Measurements from ENCODE around the gene CLMP. TPM values are rescaled to one million over a fixed set of nuclear protein-coding genes. Genes with fewer than 3 reads are reported as not detected.
A peak's percentile ranks its signal among the peaks of the same experiment; 100 is the strongest.

CLMP gene
- total and polyA plus RNA-seq, 2 donors (not counting 3 experiments of a cell fraction or from before 2014, with no cell fraction given) = 0.03 to 0.18 TPM

DNA sequence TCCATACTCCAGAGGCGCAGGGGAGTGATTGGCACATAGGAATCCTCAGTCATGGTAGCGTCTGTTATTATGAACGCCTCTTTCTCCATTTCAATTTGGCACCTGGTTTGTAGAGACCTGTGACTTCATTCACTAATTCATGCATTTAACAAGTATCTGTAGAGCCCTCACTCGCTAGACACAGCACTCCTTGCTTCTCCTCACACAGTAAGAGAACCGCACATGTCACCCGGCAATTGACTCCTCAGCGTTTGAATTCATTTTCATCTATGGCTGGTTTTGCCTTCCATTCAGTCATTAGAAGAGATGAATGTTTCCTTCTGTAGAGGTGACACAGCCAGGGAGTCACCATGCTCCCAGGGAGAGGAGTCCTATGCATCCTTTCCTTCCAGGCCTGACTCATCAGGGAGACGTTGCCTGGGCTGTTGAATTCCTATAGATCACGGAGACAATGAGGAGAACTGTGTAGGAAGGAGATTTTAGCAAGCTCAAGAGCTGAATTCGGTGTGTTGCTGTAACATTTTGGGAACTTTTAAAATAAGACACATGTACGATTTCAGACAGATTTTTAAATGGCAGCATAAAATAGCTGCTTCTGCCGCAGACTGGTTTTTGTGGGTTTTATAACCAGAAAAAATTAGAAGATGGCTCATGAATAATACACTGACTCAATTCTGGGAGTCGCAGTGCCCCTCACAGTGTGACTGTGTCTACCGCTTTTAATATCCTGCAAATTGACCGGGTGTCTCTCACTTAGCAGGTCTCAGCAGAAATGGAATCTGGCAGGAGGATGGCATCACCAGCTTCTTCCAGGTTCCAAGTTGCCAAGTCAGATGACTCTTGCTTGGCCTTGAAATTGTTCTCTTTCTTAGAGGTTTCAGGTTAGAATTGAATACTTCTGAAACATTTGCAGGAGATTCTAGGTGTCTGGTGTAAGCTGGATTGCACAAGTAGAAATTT is 44.4 kb upstream of the CLMP start:
- no peak for FAIRE-seq

More for the DNA sequence above, 44.4 kb upstream of the CLMP start:
- ChIA-PET CTCF (interaction anchor here (1.5 to 2.4 kb wide), 3 partner anchors 22 to 136 kb away, joined by 6 to 13 read pairs (median 8); no protein-coding TSS in a partner anchor), POLR2A (no interaction called here)
- Histone ChIP-seq H3K9ac (replicated peaks; ENCODE audit: extremely low read depth, insufficient read depth, low read length) (no peak overlapping the region), H3K36me3 (ENCODE audit: control insufficient read depth in 2 of 2, extremely low read depth in 1 of 2, insufficient read depth in 2 of 2, low read length in 2 of 2) (no peaks in the 10 kb centered on the region), H3K9me3 (replicated peaks; ENCODE audit: control insufficient read depth, insufficient read depth, low read length) (no peaks in the 10 kb centered on the region), H3K27me3 (ENCODE audit: control insufficient read depth in 2 of 2, insufficient read depth in 2 of 2, low read length in 2 of 2) (peaks cover 0 to 4% of the 10 kb centered on the region in 2 experiments), H3K9me1 (replicated peaks; ENCODE audit: control insufficient read depth, extremely low read depth, insufficient read depth, low read length) (no peaks in the 10 kb centered on the region), H3K27ac (ENCODE audit: insufficient read depth, low read depth, low read length) (no peak overlapping the region), H3K4me3 (replicated peaks in 1 of 3; ENCODE audit: insufficient read depth in 1 of 3, low read depth in 1 of 3, low read length in 3 of 3) (no peak overlapping the region), H3K4me2 (ENCODE audit: insufficient read depth, low read length) (no peak overlapping the region), H3K4me1 (ENCODE audit: control insufficient read depth, extremely low read depth, insufficient read depth, low read length) (no peaks in the 10 kb centered on the region), H2AFZ (ENCODE audit: low read depth, low read length) (no peak overlapping the region), H3K79me2 (ENCODE audit: control insufficient read depth, insufficient read depth, low read length) (no peaks in the 10 kb centered on the region), H4K20me1 (replicated peaks; ENCODE audit: control insufficient read depth, extremely low read depth, insufficient read depth, low read length) (no peaks in the 10 kb centered on the region)
- intact Hi-C loops (cut with micrococcal nuclease) = no loop called here
- no peak for DNase-seq (ENCODE audit: low read depth, low spot score)
- dilution Hi-C loops (cut with MboI; ENCODE audit: extremely low pct_ligation_motif_present, low sequenced_read_pairs) = no loop called here
- TF ChIP-seq FOS (IDR thresholded peaks at IDR 0.05; ENCODE audit: borderline replicate concordance, insufficient read depth, low read length) (peak; percentile 24), POLR2A (IDR thresholded peaks at IDR 0.05; ENCODE audit: low read depth, low read length) (no peak), MYC (IDR thresholded peaks at IDR 0.05; ENCODE audit: low read depth, low read length) (no peak), EZH2 (IDR thresholded peaks at IDR 0.05; ENCODE audit: borderline replicate concordance, low read depth, low read length, severe bottlenecking) (no peak), GATA2 (IDR thresholded peaks at IDR 0.05; ENCODE audit: insufficient read depth, insufficient read length, low read depth, low read length) (no peak)
- TF ChIP-seq, protein P1, sequence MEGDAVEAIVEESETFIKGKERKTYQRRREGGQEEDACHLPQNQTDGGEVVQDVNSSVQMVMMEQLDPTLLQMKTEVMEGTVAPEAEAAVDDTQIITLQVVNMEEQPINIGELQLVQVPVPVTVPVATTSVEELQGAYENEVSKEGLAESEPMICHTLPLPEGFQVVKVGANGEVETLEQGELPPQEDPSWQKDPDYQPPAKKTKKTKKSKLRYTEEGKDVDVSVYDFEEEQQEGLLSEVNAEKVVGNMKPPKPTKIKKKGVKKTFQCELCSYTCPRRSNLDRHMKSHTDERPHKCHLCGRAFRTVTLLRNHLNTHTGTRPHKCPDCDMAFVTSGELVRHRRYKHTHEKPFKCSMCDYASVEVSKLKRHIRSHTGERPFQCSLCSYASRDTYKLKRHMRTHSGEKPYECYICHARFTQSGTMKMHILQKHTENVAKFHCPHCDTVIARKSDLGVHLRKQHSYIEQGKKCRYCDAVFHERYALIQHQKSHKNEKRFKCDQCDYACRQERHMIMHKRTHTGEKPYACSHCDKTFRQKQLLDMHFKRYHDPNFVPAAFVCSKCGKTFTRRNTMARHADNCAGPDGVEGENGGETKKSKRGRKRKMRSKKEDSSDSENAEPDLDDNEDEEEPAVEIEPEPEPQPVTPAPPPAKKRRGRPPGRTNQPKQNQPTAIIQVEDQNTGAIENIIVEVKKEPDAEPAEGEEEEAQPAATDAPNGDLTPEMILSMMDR (IDR thresholded peaks at IDR 0.05; ENCODE audit: extremely low read depth in 1 of 2, insufficient read depth in 1 of 2, low read depth in 1 of 2, low read length in 2 of 2) = no peak
- TF ChIP-seq, protein P2, sequence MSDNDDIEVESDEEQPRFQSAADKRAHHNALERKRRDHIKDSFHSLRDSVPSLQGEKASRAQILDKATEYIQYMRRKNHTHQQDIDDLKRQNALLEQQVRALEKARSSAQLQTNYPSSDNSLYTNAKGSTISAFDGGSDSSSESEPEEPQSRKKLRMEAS (IDR thresholded peaks at IDR 0.05; ENCODE audit: insufficient read depth, insufficient read length) = no peak
- no TSS peak for BruUV-seq (replicated peaks)
